Fibroblast of pulmonary artery (primary cell): ENCODE results near the gene ZBTB49.
A peak's percentile ranks its signal among the peaks of the same experiment; 100 is the strongest.
"Not testable (repeated sequence)": the region's sequence is repeated elsewhere in the genome, so short reads cannot be mapped to it uniquely, and the experiment has no call there.

Source experiments
- DNase-seq: peaks from one replicate; pipeline ENCODE4 v3.0.0-alpha.2; 2010; ENCODE audit warnings: low read depth
- H3K4me3 ChIP-seq: replicated peaks from 2 replicates; pipeline ENCODE4 v1.5.1; 2011; ENCODE audit warnings: low read depth, mild to moderate bottlenecking, control low read depth, low read length, moderate library complexity
- TF ChIP-seq, protein P1 (sequence below): IDR thresholded peaks from 2 replicates; pipeline ENCODE4 v1.5.1; 2011; ENCODE audit warnings: mild to moderate bottlenecking, control low read depth, low read length, inconsistent platforms; ENCODE audit errors: missing control alignments

Gene ZBTB49

DNA sequence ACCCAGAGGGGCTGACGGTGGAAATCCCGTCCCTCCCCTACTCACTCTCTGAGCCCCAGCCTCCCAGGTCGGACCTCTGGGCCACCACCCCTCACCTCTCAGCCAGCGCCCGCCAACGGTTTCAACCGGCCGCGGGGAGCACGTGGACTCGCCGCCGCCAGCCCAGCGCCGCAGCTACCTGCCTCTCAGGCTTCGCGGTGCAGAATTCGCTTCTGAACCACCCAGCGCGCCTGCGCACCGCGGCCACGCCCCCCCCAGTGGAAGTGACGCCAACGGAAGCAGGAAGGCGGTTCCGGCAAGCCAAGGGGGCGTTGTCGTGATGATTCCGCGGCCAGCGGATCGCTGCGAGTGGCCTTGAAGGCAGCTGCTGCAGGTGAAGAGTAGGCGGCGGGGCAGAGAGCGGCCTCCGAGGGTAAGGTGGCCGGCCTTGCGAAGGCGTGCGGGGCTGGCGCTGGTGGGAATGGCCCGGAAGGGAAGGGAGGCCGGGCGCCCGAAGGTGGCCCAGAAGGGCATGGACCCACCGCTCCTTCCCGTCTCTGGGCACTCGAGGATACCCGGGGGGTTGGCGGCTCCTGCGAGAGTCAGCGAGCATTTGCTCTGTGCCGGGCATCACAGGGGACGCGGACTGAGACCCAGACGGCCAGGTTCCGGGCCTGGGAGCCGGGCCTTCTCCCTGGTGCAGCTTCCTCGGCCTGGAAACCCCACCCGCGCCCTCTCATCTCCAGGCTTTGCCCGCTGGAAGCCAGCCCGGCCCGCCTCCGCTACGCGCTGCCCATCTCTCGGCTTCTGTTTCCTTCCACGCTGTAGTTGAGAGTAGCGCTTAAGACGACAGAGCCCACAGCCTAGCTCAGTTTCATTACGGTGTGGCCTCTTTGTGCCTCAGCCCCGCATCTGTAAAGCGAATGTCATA is at the start of gene ZBTB49, which contains the start of gene LYAR:
Gene ZBTB49, plus strand, starts transcription at position 311 of the 910 bp plus-strand sequence. CDS start 9,695 bp downstream, outside the sequence.
Gene LYAR, minus strand, starts transcription at position 214 of the 910 bp plus-strand sequence. CDS start 6,412 bp downstream, outside the sequence.
- peak; percentile 90 for DNase-seq
- TF ChIP-seq, protein P1, sequence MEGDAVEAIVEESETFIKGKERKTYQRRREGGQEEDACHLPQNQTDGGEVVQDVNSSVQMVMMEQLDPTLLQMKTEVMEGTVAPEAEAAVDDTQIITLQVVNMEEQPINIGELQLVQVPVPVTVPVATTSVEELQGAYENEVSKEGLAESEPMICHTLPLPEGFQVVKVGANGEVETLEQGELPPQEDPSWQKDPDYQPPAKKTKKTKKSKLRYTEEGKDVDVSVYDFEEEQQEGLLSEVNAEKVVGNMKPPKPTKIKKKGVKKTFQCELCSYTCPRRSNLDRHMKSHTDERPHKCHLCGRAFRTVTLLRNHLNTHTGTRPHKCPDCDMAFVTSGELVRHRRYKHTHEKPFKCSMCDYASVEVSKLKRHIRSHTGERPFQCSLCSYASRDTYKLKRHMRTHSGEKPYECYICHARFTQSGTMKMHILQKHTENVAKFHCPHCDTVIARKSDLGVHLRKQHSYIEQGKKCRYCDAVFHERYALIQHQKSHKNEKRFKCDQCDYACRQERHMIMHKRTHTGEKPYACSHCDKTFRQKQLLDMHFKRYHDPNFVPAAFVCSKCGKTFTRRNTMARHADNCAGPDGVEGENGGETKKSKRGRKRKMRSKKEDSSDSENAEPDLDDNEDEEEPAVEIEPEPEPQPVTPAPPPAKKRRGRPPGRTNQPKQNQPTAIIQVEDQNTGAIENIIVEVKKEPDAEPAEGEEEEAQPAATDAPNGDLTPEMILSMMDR: no peak
- H3K4me3 ChIP-seq: peak within 1 kb of the TSS; percentile 69

DNA sequence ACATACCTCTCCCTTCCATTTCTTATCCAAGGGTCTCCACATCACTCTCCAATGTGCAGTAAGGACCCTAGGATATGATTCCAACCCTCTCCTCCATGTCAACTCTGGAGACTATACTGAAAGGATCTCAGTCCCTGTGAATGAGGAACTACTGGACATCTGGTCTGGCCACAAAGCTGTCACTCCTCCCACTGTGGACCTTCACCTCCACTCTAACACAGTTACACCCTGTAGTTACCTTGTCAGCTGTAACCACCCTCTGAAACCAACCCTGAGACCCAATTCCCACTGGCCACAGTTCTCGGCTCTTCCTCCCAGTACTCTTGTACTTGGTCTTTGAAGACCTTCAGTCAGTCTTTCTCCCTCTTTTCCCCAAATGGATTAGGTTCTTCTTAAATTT is 44.9 kb upstream of the ZBTB49 start:
- DNase-seq: no peak
- no peak overlapping the region for H3K4me3 ChIP-seq
- TF ChIP-seq, protein P1: no peak

DNA sequence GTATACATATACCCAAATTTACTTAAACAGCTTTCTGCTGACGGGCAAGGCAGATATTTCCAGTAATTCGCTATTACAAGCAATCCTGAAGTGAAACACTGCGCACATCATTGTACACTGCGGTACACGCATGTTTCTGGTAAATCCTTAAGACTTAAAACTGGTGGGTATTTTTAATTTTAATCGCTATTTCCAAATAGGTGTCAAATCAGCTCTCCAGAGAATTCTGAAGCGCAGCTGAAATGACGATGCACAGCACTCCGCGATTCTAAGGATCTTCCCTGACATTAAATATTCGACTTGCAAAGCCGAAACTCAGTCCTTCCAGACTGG is 42.4 kb upstream of the ZBTB49 start:
- DNase-seq: no peak
- H3K4me3 ChIP-seq: peak overlapping the region; percentile 93
- TF ChIP-seq, protein P1: no peak

GRCh38 chr4:4248029-4248884 is 41.8 kb upstream of the ZBTB49 start, which contains the start of gene TMEM128:
Gene TMEM128 (minus strand): TSS chr4:4248223. CDS start chr4:4248202, 21 bp downstream.
- TF ChIP-seq, protein P1: peak; percentile 29
- H3K4me3 ChIP-seq: peak within 1 kb of the TSS; percentile 93
- DNase-seq: peak; percentile 96

DNA sequence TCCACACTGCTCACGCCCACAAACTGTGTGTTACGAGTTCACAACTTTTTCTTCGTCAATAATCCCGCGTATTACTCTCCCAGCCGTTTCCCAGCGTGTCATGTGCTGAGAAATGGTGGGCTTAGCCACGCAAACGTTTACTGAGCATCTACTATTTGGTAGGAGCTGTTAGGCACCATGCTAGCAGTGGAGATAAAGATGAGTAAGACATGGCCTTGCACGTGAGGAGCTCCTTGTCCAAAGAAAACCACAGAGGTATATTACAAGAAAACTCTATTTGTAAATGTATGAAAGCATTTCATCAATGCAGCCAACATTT is 41.2 kb upstream of the ZBTB49 start:
- no peak for DNase-seq
- H3K4me3 ChIP-seq: peak overlapping the region; percentile 93
- TF ChIP-seq, protein P1: no peak

DNA sequence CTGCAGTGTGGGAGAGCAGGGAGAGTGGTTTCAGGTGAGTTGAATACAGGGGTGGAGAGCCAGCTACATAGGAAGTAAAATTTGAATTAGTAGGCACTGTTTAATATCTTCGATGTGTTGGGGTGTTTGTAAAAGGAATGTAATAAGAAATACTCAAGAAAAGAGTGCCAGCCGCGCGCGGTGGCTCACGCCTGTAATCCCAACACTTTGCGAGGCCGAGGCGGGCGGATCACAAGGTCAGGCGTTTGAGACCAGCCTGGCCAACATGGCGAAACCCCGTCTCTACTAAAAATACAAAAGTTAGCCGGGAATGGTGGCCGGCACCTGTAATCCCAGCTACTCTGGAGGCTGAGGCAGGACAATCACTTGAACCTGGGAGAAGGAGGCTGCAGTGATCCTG is 40.7 kb upstream of the ZBTB49 start:
- not testable (repeated sequence) for DNase-seq

GRCh38 chr4:4249866-4250265 is 40.2 kb upstream of the ZBTB49 start:
- TF ChIP-seq, protein P1: no peak
- DNase-seq: no peak
- H3K4me3 ChIP-seq: no peak overlapping the region

More for the DNA sequence above, 40.7 kb upstream of the ZBTB49 start:
- not testable (repeated sequence) for H3K4me3 ChIP-seq
